H9 (cell line): ENCODE results near the gene GRIP2. TPM values are rescaled to one million over a fixed set of nuclear protein-coding genes. Genes with fewer than 3 reads are reported as not detected.

Experiments
- DNase-seq: peaks from one replicate; pipeline ENCODE4 v3.0.0-alpha.2; 2017
- H2AFZ ChIP-seq: one replicate; pipeline ENCODE4 v1.6.1; 2013; ENCODE audit warnings: mild to moderate bottlenecking, low read length, control low read depth, moderate library complexity
- H2AK5ac ChIP-seq: 2 replicates; pipeline ENCODE4 v1.6.1; 2013; ENCODE audit warnings: low read length, control low read depth, mixed read lengths; ENCODE audit not compliant: insufficient read length
- H2BK120ac ChIP-seq: one replicate; pipeline ENCODE4 v1.6.1; 2013; ENCODE audit warnings: low read depth, mild to moderate bottlenecking, low read length, control low read depth, inconsistent platforms; ENCODE audit not compliant: poor library complexity, severe bottlenecking
- H2BK12ac ChIP-seq: 2 replicates; pipeline ENCODE4 v1.6.1; 2013; ENCODE audit warnings: low read length, control low read depth, mixed read lengths, low read depth; ENCODE audit not compliant: insufficient read length
- H2BK15ac ChIP-seq: 2 replicates; pipeline ENCODE4 v1.6.1; 2013; ENCODE audit warnings: low read depth, low read length, control low read depth
- H2BK20ac ChIP-seq: one replicate; pipeline ENCODE4 v1.6.1; 2013; ENCODE audit warnings: low read depth, mild to moderate bottlenecking, low read length, control low read depth, inconsistent platforms; ENCODE audit not compliant: poor library complexity, severe bottlenecking
- H2BK5ac ChIP-seq: 2 replicates; pipeline ENCODE4 v1.6.1; 2013; ENCODE audit warnings: low read length, control low read depth, mixed read lengths; ENCODE audit not compliant: insufficient read length
- H3K14ac ChIP-seq: 2 replicates; pipeline ENCODE4 v1.6.1; 2013; ENCODE audit warnings: low read length, control low read depth; ENCODE audit not compliant: insufficient read depth
- H3K18ac ChIP-seq: 2 replicates; pipeline ENCODE4 v1.6.1; 2013; ENCODE audit warnings: low read depth, mild to moderate bottlenecking, mixed read lengths, low read length, control low read depth; ENCODE audit not compliant: insufficient read length
- H3K23ac ChIP-seq: 2 replicates; pipeline ENCODE4 v1.6.1; 2013; ENCODE audit warnings: low read length, control low read depth, mixed read lengths, low read depth; ENCODE audit not compliant: insufficient read length
- H3K23me2 ChIP-seq: 2 replicates; pipeline ENCODE4 v1.6.1; 2013; ENCODE audit warnings: low read depth, mild to moderate bottlenecking, mixed read lengths, low read length, control low read depth; ENCODE audit not compliant: insufficient read length, poor library complexity, severe bottlenecking
- H3K27ac ChIP-seq: 2 replicates; pipeline ENCODE4 v1.5.1; 2013; ENCODE audit warnings: low read length, control low read depth, mixed read lengths, low read depth; ENCODE audit not compliant: insufficient read length
- H3K27me3 ChIP-seq: 2 replicates; pipeline ENCODE4 v1.6.1; 2013; ENCODE audit warnings: low read length, control low read depth, inconsistent platforms; ENCODE audit not compliant: insufficient read depth
- H3K4ac ChIP-seq: 2 replicates; pipeline ENCODE4 v1.6.1; 2013; ENCODE audit warnings: low read depth, mild to moderate bottlenecking, control low read depth, inconsistent platforms, low read length, moderate library complexity
- H3K4me1 ChIP-seq: 2 replicates; pipeline ENCODE4 v1.6.1; 2013; ENCODE audit warnings: low read length, control low read depth, inconsistent platforms; ENCODE audit not compliant: insufficient read depth
- H3K4me2 ChIP-seq: 2 replicates; pipeline ENCODE4 v1.6.1; 2013; ENCODE audit warnings: low read length, control low read depth, mixed read lengths; ENCODE audit not compliant: insufficient read length, insufficient read depth
- H3K56ac ChIP-seq: 2 replicates; pipeline ENCODE4 v1.6.1; 2013; ENCODE audit warnings: low read depth, mild to moderate bottlenecking, mixed read lengths, low read length, control low read depth; ENCODE audit not compliant: insufficient read length
- H3K79me1 ChIP-seq: 2 replicates; pipeline ENCODE4 v1.6.1; 2013; ENCODE audit warnings: low read depth, mild to moderate bottlenecking, moderate library complexity, low read length, control low read depth, inconsistent platforms; ENCODE audit not compliant: insufficient read depth, poor library complexity, severe bottlenecking
- H3K79me2 ChIP-seq: 2 replicates; pipeline ENCODE4 v1.6.1; 2013; ENCODE audit warnings: low read length, control low read depth, inconsistent platforms; ENCODE audit not compliant: insufficient read depth
- H3K9ac ChIP-seq: 2 replicates; pipeline ENCODE4 v1.6.1; 2013; ENCODE audit warnings: low read length, control low read depth, mixed read lengths; ENCODE audit not compliant: insufficient read length; ENCODE audit errors: extremely low read depth
- H3K9me3 ChIP-seq: one replicate; pipeline ENCODE4 v1.6.1; 2013; ENCODE audit warnings: low read depth, low read length, inconsistent platforms; ENCODE audit not compliant: control insufficient read depth
- H3T11ph ChIP-seq: one replicate; pipeline ENCODE4 v1.6.1; 2013; ENCODE audit warnings: mild to moderate bottlenecking, low read length, control low read depth, inconsistent platforms
- H4K20me1 ChIP-seq: one replicate; pipeline ENCODE4 v1.6.1; 2013; ENCODE audit not compliant: control insufficient read depth, insufficient read length, insufficient read depth
- H4K5ac ChIP-seq: 2 replicates; pipeline ENCODE4 v1.6.1; 2013; ENCODE audit warnings: low read depth, mild to moderate bottlenecking, mixed read lengths, low read length, control low read depth; ENCODE audit not compliant: insufficient read length
- H4K8ac ChIP-seq: replicated peaks from 2 replicates; pipeline ENCODE4 v1.6.1; 2013; ENCODE audit warnings: low read length, control low read depth, mixed read lengths, low read depth; ENCODE audit not compliant: insufficient read length
- H4K91ac ChIP-seq: 2 replicates; pipeline ENCODE4 v1.6.1; 2013; ENCODE audit warnings: low read depth, mild to moderate bottlenecking, moderate library complexity, mixed read lengths, low read length, control low read depth; ENCODE audit not compliant: insufficient read length
- H3K27ac Mint-ChIP-seq, 3 experiments: 2 replicates in 2 of 3; 3 replicates in 1 of 3; pipeline ENCODE4 v1.8.0; 2020 to 2021; ENCODE audit warnings: mixed read lengths in 3 of 3, mild to moderate bottlenecking in 1 of 3, moderate library complexity in 1 of 3
- H3K27me3 Mint-ChIP-seq: 2 replicates; pipeline ENCODE4 v1.8.0; 2021; ENCODE audit warnings: low read depth, mild to moderate bottlenecking, moderate library complexity, mixed read lengths
- H3K36me3 Mint-ChIP-seq, 3 experiments: 2 replicates in 2 of 3; 3 replicates in 1 of 3; pipeline ENCODE4 v1.8.0; 2020 to 2021; ENCODE audit warnings: low read depth in 3 of 3, mixed read lengths in 3 of 3; ENCODE audit not compliant: insufficient read depth in 1 of 3
- H3K4me1 Mint-ChIP-seq, 2 experiments: 2 replicates each; pipeline ENCODE4 v1.8.0; 2020; ENCODE audit warnings: mixed read lengths in 2 of 2
- H3K4me3 Mint-ChIP-seq, 2 experiments: 2 replicates in 1 of 2; 3 replicates in 1 of 2; pipeline ENCODE4 v1.8.0; 2020 to 2021; ENCODE audit warnings: mild to moderate bottlenecking in 2 of 2, mixed read lengths in 2 of 2, moderate library complexity in 1 of 2
- H3K9me3 Mint-ChIP-seq, 2 experiments: 2 replicates in 1 of 2; 3 replicates in 1 of 2; pipeline ENCODE4 v1.8.0; 2020; ENCODE audit warnings: mild to moderate bottlenecking in 2 of 2, mixed read lengths in 2 of 2, moderate library complexity in 1 of 2
- CTCF ChIP-seq: fragments of 200-600 bp; sonication (generic); conservative IDR thresholded peaks from 3 replicates; pipeline ENCODE4 v1.8.0; 2021; ENCODE audit warnings: antibody characterized with exemption, mild to moderate bottlenecking
- WGBS: extraction: QIAGEN DNeasy Blood & Tissue Kit; methylation state at CpG from one replicate; pipeline ENCODE4 v1.1.7; 2013; ENCODE audit warnings: missing lambda C conversion rate, low lambda C conversion rate, mixed read lengths; ENCODE audit not compliant: insufficient read length; ENCODE audit errors: extremely low coverage; 5-methylcytosine and 5-hydroxymethylcytosine counted together
- long read RNA-seq: library from polyadenylated mRNA; unstranded; transcript quantifications from one replicate; pipeline ENCODE4 v2.0.0, GENCODE V29; 2020
- total RNA-seq: library from RNA; stranded (reverse); gene quantifications from 2 replicates; pipeline ENCODE4 v1.2.1, GENCODE V29; 2021

Gene GRIP2
- 3.1 and 3.2 TPM in 2 replicates for total RNA-seq
- long read RNA-seq, partial matches to known transcripts = 2 of 6 reads
- long read RNA-seq, other reads (novel, unspliced or antisense) = 4 of 6 reads

DNA sequence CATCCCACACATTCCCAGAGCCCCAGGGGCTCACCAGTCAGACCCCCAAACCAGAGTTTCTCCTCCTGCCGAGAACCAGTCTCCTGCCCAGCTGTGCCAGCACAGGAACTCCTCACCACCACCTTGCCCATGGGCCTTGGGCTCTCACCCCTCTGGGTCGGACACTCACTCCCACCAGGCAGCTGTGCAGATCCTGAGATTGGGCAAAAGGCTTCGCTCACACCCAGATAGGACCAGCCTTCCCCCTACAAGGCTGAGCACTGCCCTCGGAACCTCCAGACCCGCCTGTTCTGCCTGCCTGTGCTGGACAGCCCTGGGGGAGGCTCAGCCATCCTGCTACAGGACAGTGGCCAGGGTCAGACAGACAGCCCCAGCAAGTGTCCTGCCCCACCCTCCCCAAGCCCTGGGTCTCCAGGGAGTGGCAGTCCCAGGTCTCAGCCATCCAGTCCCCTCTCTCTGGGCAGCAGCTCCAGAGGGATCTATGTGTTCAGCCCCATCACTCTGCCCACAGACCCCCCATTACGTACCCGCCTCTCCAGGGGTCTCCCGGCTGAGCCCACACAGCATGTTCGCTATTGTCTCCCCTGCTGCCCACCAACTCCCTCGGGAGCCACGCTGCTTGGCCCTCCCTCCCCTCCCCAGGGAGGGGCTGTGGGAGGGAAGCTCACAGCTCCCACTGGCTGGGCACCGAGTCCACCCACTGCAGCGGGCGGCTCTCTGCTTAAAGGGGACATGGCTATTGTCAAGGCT lies at the start of gene GRIP2:
Gene GRIP2, minus strand, starts transcription at position 601 of the 750 bp plus-strand sequence. Its CDS starts 34 bp downstream, at position 567.
- Histone ChIP-seq H3K79me1 (no peaks in the 10 kb centered on the region), H3K27me3 (no peaks in the 10 kb centered on the region), H3K56ac (no peak within 1 kb of the TSS), H3K23ac (no peak within 1 kb of the TSS), H2BK20ac (no peak within 1 kb of the TSS), H3K79me2 (no peaks in the 10 kb centered on the region), H4K20me1 (no peaks in the 10 kb centered on the region), H2AFZ (no peak within 1 kb of the TSS), H3K14ac (peak within 1 kb of the TSS; percentile 70; the same call in 1 of the 2 replicates), H2AK5ac (no peak within 1 kb of the TSS), H3K23me2 (no peaks in the 10 kb centered on the region), H3K27ac (no peak within 1 kb of the TSS), H3T11ph (no peak within 1 kb of the TSS), H3K4me2 (no peak within 1 kb of the TSS), H4K8ac (no peak within 1 kb of the TSS), H4K91ac (no peak within 1 kb of the TSS), H2BK5ac (no peak within 1 kb of the TSS), H2BK15ac (no peak within 1 kb of the TSS), H3K18ac (no peak within 1 kb of the TSS), H2BK12ac (no peak within 1 kb of the TSS), H3K4ac (no peak within 1 kb of the TSS), H2BK120ac (no peak within 1 kb of the TSS), H3K9me3 (no peaks in the 10 kb centered on the region), H4K5ac (no peak within 1 kb of the TSS), H3K4me1 (peaks cover 4% of the 10 kb centered on the region; the same call in 1 of the 2 replicates), H3K9ac (no peak within 1 kb of the TSS)
- no CpG with 5 or more reads among the region's 14 CpGs for WGBS
- peak within 1 kb of the TSS in 2 of 3 experiments; percentile 23 to 72; a peak in 1 of 7 replicates for H3K27ac Mint-ChIP-seq
- H3K4me1 Mint-ChIP-seq = peaks cover 30 to 35% of the 10 kb centered on the region in 2 experiments
- H3K27me3 Mint-ChIP-seq = peaks cover 6% of the 10 kb centered on the region; the same call in 1 of the 2 replicates
- H3K4me3 Mint-ChIP-seq = no peak within 1 kb of the TSS
- no peak for DNase-seq
- H3K9me3 Mint-ChIP-seq = no peaks in the 10 kb centered on the region
- no peak for TF ChIP-seq CTCF
- H3K36me3 Mint-ChIP-seq = no peaks in the 10 kb centered on the region
